ENCODE data around the gene MTHFD1L. TPM values are rescaled to one million over a fixed set of nuclear protein-coding genes. Genes with fewer than 3 reads are reported as not detected.
"Not testable (repeated sequence)": the region's sequence is repeated elsewhere in the genome, so short reads cannot be mapped to it uniquely, and the experiment has no call there.

Gene MTHFD1L
- total RNA-seq, 4 donors from 2014 or later: 0.35 to 1.6 (median 0.59) TPM; not detected in 1

DNA sequence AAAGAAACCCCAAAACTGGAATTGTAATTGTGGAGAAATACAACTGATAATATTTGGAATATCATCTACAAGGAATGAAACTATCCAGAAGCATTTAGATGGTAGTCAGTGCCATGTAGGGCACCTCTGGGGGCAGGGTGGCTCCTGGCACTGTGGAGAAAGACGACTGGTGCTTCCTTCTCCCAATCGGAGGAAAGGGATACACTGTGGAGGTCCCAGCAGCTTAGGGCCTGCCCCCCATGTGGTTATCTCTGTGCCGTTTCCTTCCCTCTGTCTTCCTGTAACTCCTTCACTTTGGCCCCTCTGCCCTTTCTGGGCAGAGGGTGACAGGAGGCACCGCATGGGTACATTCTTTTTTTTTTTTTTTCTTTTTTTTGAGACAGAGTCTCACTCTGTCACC is 178.4 kb downstream of the MTHFD1L start:
- no peak for TF ChIP-seq POLR2A (IDR thresholded peaks at IDR 0.05)
- TF ChIP-seq, protein P1, sequence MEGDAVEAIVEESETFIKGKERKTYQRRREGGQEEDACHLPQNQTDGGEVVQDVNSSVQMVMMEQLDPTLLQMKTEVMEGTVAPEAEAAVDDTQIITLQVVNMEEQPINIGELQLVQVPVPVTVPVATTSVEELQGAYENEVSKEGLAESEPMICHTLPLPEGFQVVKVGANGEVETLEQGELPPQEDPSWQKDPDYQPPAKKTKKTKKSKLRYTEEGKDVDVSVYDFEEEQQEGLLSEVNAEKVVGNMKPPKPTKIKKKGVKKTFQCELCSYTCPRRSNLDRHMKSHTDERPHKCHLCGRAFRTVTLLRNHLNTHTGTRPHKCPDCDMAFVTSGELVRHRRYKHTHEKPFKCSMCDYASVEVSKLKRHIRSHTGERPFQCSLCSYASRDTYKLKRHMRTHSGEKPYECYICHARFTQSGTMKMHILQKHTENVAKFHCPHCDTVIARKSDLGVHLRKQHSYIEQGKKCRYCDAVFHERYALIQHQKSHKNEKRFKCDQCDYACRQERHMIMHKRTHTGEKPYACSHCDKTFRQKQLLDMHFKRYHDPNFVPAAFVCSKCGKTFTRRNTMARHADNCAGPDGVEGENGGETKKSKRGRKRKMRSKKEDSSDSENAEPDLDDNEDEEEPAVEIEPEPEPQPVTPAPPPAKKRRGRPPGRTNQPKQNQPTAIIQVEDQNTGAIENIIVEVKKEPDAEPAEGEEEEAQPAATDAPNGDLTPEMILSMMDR (IDR thresholded peaks at IDR 0.05 in 4 of 5, conservative IDR thresholded peaks at IDR 0.05 in 1 of 5): no peak
- Histone ChIP-seq H3K4me1 (peaks cover 4 to 7% of the 10 kb centered on the region in 2 donors), H3K36me3 (no peaks in the 10 kb centered on the region), H3K9me3 (no peaks in the 10 kb centered on the region), H3K27ac (peak overlapping the region; percentile 53 to 76 (median 70)), H3K27me3 (no peaks in the 10 kb centered on the region), H3K4me3 (no peak overlapping the region)
- DNase-seq (no peak), ATAC-seq (no peak)
- in situ Hi-C loops (cut with MboI; ENCODE audit: low sequenced_read_pairs in 4 of 4): no loop called here
- intact Hi-C loops (cut with DNase I; ENCODE audit: low total_unique reads): no loop called here

DNA sequence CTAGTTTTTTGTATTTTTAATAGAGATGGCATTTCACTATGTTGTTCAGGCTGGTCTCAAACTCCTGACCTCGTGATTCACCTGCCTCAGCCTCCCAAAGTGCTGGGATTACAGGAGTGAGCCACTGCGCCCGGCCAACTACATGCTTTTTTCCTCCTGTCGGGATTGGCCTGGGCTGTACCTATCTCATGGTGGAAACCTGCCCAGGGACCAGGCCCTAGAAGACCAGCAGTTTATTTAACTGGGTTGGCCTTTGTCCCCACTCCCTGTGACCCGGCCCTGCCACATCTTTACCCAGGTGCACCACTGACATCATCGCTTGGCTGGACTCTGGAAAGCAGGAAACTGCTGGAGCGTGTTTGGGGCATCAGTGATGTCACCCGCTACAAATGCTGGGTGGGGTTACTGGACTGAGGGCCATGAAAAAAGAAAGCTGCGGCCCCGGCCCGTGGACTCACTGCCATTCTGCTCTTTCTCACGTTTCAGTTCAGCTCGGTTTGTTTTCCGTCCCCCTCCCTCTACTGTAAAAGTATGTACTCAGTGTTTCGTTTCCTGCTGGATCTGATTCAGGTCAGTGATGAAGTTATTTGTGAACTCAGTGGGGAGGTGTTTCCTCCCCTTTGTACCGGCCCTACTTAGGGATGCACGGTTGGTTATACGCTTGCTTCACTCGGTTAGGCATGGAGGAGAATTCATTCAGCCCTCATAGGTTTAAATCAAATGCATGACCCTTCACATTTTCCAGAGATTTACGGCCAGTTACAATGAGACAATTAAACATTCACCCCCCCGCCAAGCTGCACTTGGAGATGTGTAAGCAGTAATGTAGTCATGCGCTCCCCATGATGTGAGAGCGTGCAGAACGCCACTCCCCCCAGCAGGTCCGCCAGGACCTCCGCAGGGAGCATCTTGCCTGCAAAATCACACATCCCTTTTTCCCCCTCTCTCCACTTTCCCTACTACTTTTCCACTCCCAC is 179.3 kb downstream of the MTHFD1L start:
- in situ Hi-C loops (cut with MboI; ENCODE audit: low sequenced_read_pairs in 4 of 4) (no loop called here), intact Hi-C loops (cut with DNase I; ENCODE audit: low total_unique reads) (no loop called here)
- Histone ChIP-seq H3K36me3 (no peaks in the 10 kb centered on the region), H3K27ac (peak overlapping the region; percentile 68 to 76 (median 70)), H3K4me1 (peaks cover 4 to 7% of the 10 kb centered on the region in 2 donors), H3K9me3 (no peaks in the 10 kb centered on the region), H3K4me3 (peak overlapping the region; percentile 3 to 23 (median 20)), H3K27me3 (no peaks in the 10 kb centered on the region)
- ATAC-seq (no peak), DNase-seq (peak; percentile 9 to 41)
- peak; percentile 8 to 22 for TF ChIP-seq POLR2A (IDR thresholded peaks at IDR 0.05)
- TF ChIP-seq, protein P1 (IDR thresholded peaks at IDR 0.05 in 4 of 5, conservative IDR thresholded peaks at IDR 0.05 in 1 of 5): no peak

DNA sequence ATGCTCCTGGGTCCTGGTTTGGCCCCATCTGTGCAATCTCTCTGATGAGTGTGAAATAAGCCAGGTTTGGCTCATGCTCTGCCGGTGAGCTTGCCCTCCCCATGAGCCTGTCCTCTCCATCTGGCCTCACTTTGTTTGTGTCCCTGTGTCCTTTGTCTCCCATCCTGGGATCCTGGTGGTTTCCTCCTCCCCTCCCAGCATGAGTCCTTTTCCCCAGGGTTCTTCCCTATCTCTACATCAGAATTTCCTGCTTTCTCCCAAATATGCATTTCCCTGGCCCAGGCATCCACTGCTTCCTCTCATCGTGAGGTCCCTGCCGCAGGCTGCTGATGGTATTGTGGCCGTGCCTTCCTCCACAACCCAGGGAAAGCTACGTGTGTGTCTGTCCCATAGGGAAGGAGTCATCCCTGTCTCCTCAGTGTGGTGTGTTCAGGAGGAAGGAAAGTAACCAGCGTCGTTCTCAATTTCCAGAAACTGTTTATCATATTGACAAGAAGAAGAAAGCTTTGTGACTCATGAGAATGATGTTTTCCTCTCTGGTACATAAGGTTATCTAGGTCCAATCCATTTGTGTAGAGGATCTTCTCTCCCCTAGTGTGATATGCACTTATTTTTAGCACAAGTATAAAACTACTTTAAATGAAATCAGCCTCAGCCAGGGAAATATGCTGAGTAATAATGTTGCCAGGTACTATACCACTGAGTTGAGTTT is 180.2 kb downstream of the MTHFD1L start:
- DNase-seq; intact Hi-C loops (cut with DNase I; ENCODE audit: low total_unique reads); in situ Hi-C loops (cut with MboI; ENCODE audit: low sequenced_read_pairs in 4 of 4); ATAC-seq; H3K27me3 ChIP-seq; H3K4me1 ChIP-seq; H3K9me3 ChIP-seq; H3K36me3 ChIP-seq: not testable (repeated sequence)
- Histone ChIP-seq H3K27ac (peak overlapping the region; percentile 68 to 76 (median 70)), H3K4me3 (peak overlapping the region in 1 of 4 donors; percentile 21)

DNA sequence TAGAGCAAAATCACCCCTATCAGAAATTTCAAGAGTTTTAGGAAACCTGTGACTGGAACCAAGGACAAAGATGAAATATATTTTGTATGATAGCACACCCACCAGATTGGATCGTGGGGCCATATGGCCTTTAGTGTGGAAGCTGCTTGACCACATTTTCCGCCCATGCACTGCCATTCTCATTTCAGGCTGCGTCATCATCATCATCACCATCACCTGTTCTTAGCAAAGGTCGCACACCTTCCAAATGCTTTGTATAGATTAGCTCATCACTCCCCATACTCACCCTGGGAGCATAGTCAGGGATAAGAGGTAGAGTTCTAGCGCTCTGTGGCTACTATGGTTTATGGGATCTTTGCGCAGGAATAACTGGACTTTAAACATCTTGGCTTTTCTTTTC is 185.7 kb downstream of the MTHFD1L start:
- Histone ChIP-seq H3K9me3 (no peaks in the 10 kb centered on the region), H3K4me3 (no peak overlapping the region), H3K27ac (no peak overlapping the region), H3K27me3 (no peaks in the 10 kb centered on the region), H3K36me3 (no peaks in the 10 kb centered on the region), H3K4me1 (no peaks in the 10 kb centered on the region)
- DNase-seq (no peak), ATAC-seq (no peak)
- TF ChIP-seq POLR2A (IDR thresholded peaks at IDR 0.05): no peak
- TF ChIP-seq, protein P1 (IDR thresholded peaks at IDR 0.05 in 4 of 5, conservative IDR thresholded peaks at IDR 0.05 in 1 of 5): no peak
- in situ Hi-C loops (cut with MboI; ENCODE audit: low sequenced_read_pairs in 4 of 4): no loop called here
- intact Hi-C loops (cut with DNase I; ENCODE audit: low total_unique reads): no loop called here
